Heart left ventricle (tissue), 16 donors: ENCODE data around the gene ADTRP. TPM values are rescaled to one million over a fixed set of nuclear protein-coding genes. Genes with fewer than 3 reads are reported as not detected.

Experiments
- ATAC-seq, 4 donors: fragments of 200-7000 bp; cut with Tn5 transposase; one replicate each; pipeline ENCODE4 v1.9.1; 2020 to 2022; ENCODE audit warnings: moderate library complexity in 4 of 4, mild to moderate bottlenecking in 3 of 4, moderate number of reproducible peaks in 1 of 4
- DNase-seq, 5 donors: peaks; one replicate each; pipeline ENCODE4 v3.0.0-alpha.2; 2020
- H3K27ac ChIP-seq, 12 donors: fragments of 200-600 bp; sonication (generic) in 4 of 12; one replicate each; pipeline versions ENCODE4 v1.5.0 to v1.8.0; 2016 to 2022; ENCODE audit warnings: mild to moderate bottlenecking in 2 of 12
- H3K27me3 ChIP-seq, 9 donors: fragments of 200-600 bp; sonication (generic) in 2 of 9; one replicate each; pipeline versions ENCODE4 v1.5.1 to v1.8.0; 2016 to 2022; ENCODE audit warnings: mild to moderate bottlenecking in 3 of 9
- H3K36me3 ChIP-seq, 9 donors: fragments of 200-600 bp; sonication (generic) in 2 of 9; one replicate each; pipeline versions ENCODE4 v1.5.0 to v1.8.0; 2018 to 2022; ENCODE audit warnings: mild to moderate bottlenecking in 2 of 9
- H3K4me1 ChIP-seq, 12 donors: fragments of 200-600 bp; sonication (generic) in 4 of 12; one replicate each; pipeline versions ENCODE4 v1.5.0 to v1.8.0; 2016 to 2022; ENCODE audit warnings: mild to moderate bottlenecking in 3 of 12
- H3K4me3 ChIP-seq, 12 donors: fragments of 200-600 bp; sonication (generic) in 4 of 12; one replicate each; pipeline versions ENCODE4 v1.5.0 to v1.8.0; 2017 to 2022; ENCODE audit warnings: mild to moderate bottlenecking in 9 of 12, moderate library complexity in 4 of 12
- H3K9me3 ChIP-seq, 12 donors: fragments of 200-600 bp; sonication (generic) in 4 of 12; one replicate each; pipeline versions ENCODE4 v1.5.0 to v1.8.0; 2016 to 2022; ENCODE audit warnings: mild to moderate bottlenecking in 1 of 12
- POLR2A ChIP-seq, 2 donors: fragments of 450-650 bp; IDR thresholded peaks; one replicate each; pipeline ENCODE4 v1.6.1; 2017; ENCODE audit warnings: antibody characterized with exemption in 2 of 2, mild to moderate bottlenecking in 2 of 2, moderate library complexity in 2 of 2
- WGBS, 4 donors: extraction: QIAGEN DNeasy Blood & Tissue Kit in 2 of 4; methylation state at CpG; one replicate each; pipeline versions ENCODE4 v1.1.5 to v1.1.7; 2013 to 2018; 5-methylcytosine and 5-hydroxymethylcytosine counted together
- intact Hi-C, 10 donors: fragments of 100-400 bp; cut with DNase I; formaldehyde crosslinking; loops; one replicate each; pipeline versions ENCODE4 v1.11.1 to v1.14.2; 2022
- polyA plus RNA-seq, 2 donors: library from polyadenylated mRNA; stranded (reverse); fragments of 200-250 nt; gene quantifications; one replicate each; pipeline ENCODE4 v1.2.3, GENCODE V29; 2013
- total RNA-seq, 9 donors: library from RNA; depleted of rRNA in 2 of 9; stranded (reverse); fragments of >200 nt in 2 of 9; fragmentation: NEBNext Ultra II Directional in 3 of 9; extraction: Animal tissue kit (Norgen Biotek cat#: 25700) in 3 of 9; gene quantifications; one replicate each; pipeline versions ENCODE4 v1.1.0 to v1.2.4, GENCODE V29; 2016 to 2023
- TF ChIP-seq, protein P1 (sequence below), 12 donors: fragments of 200-600 bp; sonication (generic) in 4 of 12; IDR thresholded peaks; one replicate each; pipeline versions ENCODE4 v1.5.0 to v1.8.0; 2018 to 2022; ENCODE audit warnings: antibody characterized with exemption in 12 of 12, mild to moderate bottlenecking in 5 of 12
- donor health status: ischemic (EF 13 %, LVEDD 7.1; RV severe dilation, severe dysfunction).
- donor health status: healthy with polysubstance abuse.
- donor health status: DM: no; HTN: yes; CAD: no.
- donor health status: DM: no; HTN: no; CAD: no.
- donor health status: ischemic (EF 25% LVEDD 6.9; RV normal size, moderate dysfunction).
- donor health status: ischemic (EF 25% LVEDD 5.7; RV mildly dilated, moderate dysfunction).
- donor health status: healthy.
- donor health status: DM: yes; HTN: yes; CAD: no.
- donor health status: ischemic (EF 35%, LVEDD 5.7; RV mildly dilated, moderate dysfunction).
- donor health status: nonischemic (EF 11% LVEDD 7.7; RV severe dilation, severe dysfunction).
- donor health status: DM: yes; HTN: yes; CAD: no.
- donor health status: PGD.
- donor health status: ischemic (EF 29% LVEDD 5.4; RV normal size, mild dysfunction).
- donor health status: nonischemic (EF 23%, LVEDD 6.1; RV moderate dilation, normal function).

Gene ADTRP
- total and polyA plus RNA-seq, 11 donors = 0.26 to 0.85 (median 0.45) TPM; not detected in 7

- TF ChIP-seq, protein P1, sequence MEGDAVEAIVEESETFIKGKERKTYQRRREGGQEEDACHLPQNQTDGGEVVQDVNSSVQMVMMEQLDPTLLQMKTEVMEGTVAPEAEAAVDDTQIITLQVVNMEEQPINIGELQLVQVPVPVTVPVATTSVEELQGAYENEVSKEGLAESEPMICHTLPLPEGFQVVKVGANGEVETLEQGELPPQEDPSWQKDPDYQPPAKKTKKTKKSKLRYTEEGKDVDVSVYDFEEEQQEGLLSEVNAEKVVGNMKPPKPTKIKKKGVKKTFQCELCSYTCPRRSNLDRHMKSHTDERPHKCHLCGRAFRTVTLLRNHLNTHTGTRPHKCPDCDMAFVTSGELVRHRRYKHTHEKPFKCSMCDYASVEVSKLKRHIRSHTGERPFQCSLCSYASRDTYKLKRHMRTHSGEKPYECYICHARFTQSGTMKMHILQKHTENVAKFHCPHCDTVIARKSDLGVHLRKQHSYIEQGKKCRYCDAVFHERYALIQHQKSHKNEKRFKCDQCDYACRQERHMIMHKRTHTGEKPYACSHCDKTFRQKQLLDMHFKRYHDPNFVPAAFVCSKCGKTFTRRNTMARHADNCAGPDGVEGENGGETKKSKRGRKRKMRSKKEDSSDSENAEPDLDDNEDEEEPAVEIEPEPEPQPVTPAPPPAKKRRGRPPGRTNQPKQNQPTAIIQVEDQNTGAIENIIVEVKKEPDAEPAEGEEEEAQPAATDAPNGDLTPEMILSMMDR (IDR thresholded peaks at IDR 0.05) = no peak
- no peak for TF ChIP-seq POLR2A (IDR thresholded peaks at IDR 0.05)
- Histone ChIP-seq H3K27me3 (no peaks in the 10 kb centered on the region), H3K36me3 (no peaks in the 10 kb centered on the region), H3K9me3 (peaks cover 0 to 7% (median 0%) of the 10 kb centered on the region in 12 donors), H3K4me3 (no peak overlapping the region), H3K27ac (no peak overlapping the region), H3K4me1 (peaks cover 0 to 17% (median 5%) of the 10 kb centered on the region in 12 donors)
- intact Hi-C loops = no loop called here
- ATAC-seq (no peak), DNase-seq (no peak)
- 84 to 95% (median 94%) methylated on average over 4 of the region's 4 CpGs for WGBS, 4 donors
Measured at GRCh38 chr6:11761744-11762620, 16.6 kb downstream of the ADTRP start.

- Histone ChIP-seq H3K36me3 (no peaks in the 10 kb centered on the region), H3K27me3 (no peaks in the 10 kb centered on the region), H3K27ac (no peak overlapping the region), H3K9me3 (peaks cover 0 to 7% (median 0%) of the 10 kb centered on the region in 12 donors), H3K4me1 (peaks cover 0 to 17% (median 2%) of the 10 kb centered on the region in 12 donors), H3K4me3 (no peak overlapping the region)
- 49 to 66% (median 57%) methylated on average over 6 of the region's 6 CpGs for WGBS, 4 donors
- TF ChIP-seq, protein P1 (IDR thresholded peaks at IDR 0.05) = no peak
- TF ChIP-seq POLR2A (IDR thresholded peaks at IDR 0.05) = no peak
- intact Hi-C loops = no loop called here
- peak in 2 of 4 donors; percentile 26 to 46 for ATAC-seq
- DNase-seq = no peak
Measured at GRCh38 chr6:11760015-11760473, 18.6 kb downstream of the ADTRP start.

DNA sequence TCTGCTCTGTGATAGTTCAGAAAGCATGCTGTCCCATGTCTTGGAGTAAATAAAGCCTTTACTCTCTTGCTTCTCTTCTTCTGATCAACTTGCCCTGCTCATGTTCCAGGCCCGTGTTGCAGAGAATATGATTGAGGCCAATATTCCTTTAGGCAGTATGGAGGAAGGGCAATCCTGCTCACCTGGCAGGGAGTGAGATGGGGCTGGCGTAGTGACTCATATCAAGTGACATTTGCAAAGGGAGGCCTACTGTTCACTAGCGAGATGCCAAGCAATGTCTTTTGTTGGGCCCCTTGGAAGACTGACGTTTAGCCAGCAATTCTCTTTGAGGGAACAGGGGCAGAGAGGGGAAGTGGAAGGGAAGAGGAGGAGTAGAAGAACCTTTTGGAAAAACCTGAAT lies 19.7 kb downstream of the ADTRP start:
- intact Hi-C loops = no loop called here
- no peaks in the 10 kb centered on the region for H3K27me3 ChIP-seq
- 71 to 83% (median 82%) methylated on average over 4 of the region's 4 CpGs for WGBS, 4 donors
- no peak for ATAC-seq
- TF ChIP-seq POLR2A (IDR thresholded peaks at IDR 0.05) = no peak
- TF ChIP-seq, protein P1 (IDR thresholded peaks at IDR 0.05) = no peak
- peaks cover 0 to 15% (median 2%) of the 10 kb centered on the region in 12 donors for H3K4me1 ChIP-seq
- H3K9me3 ChIP-seq = peaks cover 0 to 7% (median 0%) of the 10 kb centered on the region in 12 donors
- no peak overlapping the region for H3K27ac ChIP-seq
- no peak overlapping the region for H3K4me3 ChIP-seq
- no peak for DNase-seq
- no peaks in the 10 kb centered on the region for H3K36me3 ChIP-seq

GRCh38 chr6:11756726-11757125 lies 21.9 kb downstream of the ADTRP start:
- Histone ChIP-seq H3K4me3 (no peak overlapping the region), H3K9me3 (peaks cover 0 to 7% (median 0%) of the 10 kb centered on the region in 12 donors), H3K27me3 (no peaks in the 10 kb centered on the region), H3K4me1 (no peaks in the 10 kb centered on the region), H3K36me3 (no peaks in the 10 kb centered on the region), H3K27ac (no peak overlapping the region)
- WGBS, 4 donors = 48 to 98% (median 93%) methylated on average over 1 of the region's 1 CpG
- intact Hi-C loops = no loop called here
- no peak for ATAC-seq
- DNase-seq = no peak
- TF ChIP-seq POLR2A (IDR thresholded peaks at IDR 0.05) = no peak
- TF ChIP-seq, protein P1 (IDR thresholded peaks at IDR 0.05) = no peak
